CD8-positive, alpha-beta memory T cell (primary cell): ENCODE data around the gene GUK1. TPM values are rescaled to one million over a fixed set of nuclear protein-coding genes. Genes with fewer than 3 reads are reported as not detected.

Source experiments
- CTCF ChIA-PET: fragments of 350-600 bp; sonication (Branson Sonifier 250); formaldehyde crosslinking; loops from one replicate; lab custom pipeline; 2021; ENCODE audit warnings: antibody characterized with exemption; lab: Charles Lee
- POLR2A ChIA-PET: fragments of 350-600 bp; sonication (Branson Sonifier 250); formaldehyde crosslinking; loops from one replicate; lab custom pipeline; 2021; ENCODE audit warnings: antibody characterized with exemption; lab: Charles Lee
- DNase-seq, 5 donors: peaks; one replicate each; pipeline versions ENCODE4 v3.0.0 to v3.0.0-alpha.2; 2020 to 2022; ENCODE audit warnings: mixed read lengths in 1 of 5
- H3K27ac ChIP-seq: one replicate; pipeline ENCODE4 v1.7.0; 2013; ENCODE audit warnings: low read depth, mild to moderate bottlenecking, low read length, moderate library complexity
- H3K27me3 ChIP-seq: 2 replicates; pipeline ENCODE4 v1.7.0; 2013; ENCODE audit warnings: low read length, mild to moderate bottlenecking; ENCODE audit not compliant: insufficient read depth, poor library complexity, severe bottlenecking
- H3K36me3 ChIP-seq: 2 replicates; pipeline ENCODE4 v1.7.0; 2013; ENCODE audit warnings: mild to moderate bottlenecking, low read length, moderate library complexity; ENCODE audit not compliant: insufficient read depth
- H3K4me1 ChIP-seq: 2 replicates; pipeline ENCODE4 v1.7.0; 2013; ENCODE audit warnings: mild to moderate bottlenecking, low read length, moderate library complexity; ENCODE audit not compliant: insufficient read depth
- H3K4me3 ChIP-seq: 2 replicates; pipeline ENCODE4 v1.7.0; 2013; ENCODE audit warnings: mild to moderate bottlenecking, low read length
- H3K9me3 ChIP-seq: 2 replicates; pipeline ENCODE4 v1.7.0; 2013; ENCODE audit warnings: mild to moderate bottlenecking, low read length
- H3K27ac Mint-ChIP-seq, 8 donors: one replicate each; pipeline ENCODE4 v1.8.0; 2020 to 2021; ENCODE audit warnings: mixed read lengths in 8 of 8, mild to moderate bottlenecking in 6 of 8, inconsistent platforms in 3 of 8, moderate library complexity in 3 of 8
- H3K27me3 Mint-ChIP-seq, 2 donors: one replicate each; pipeline ENCODE4 v1.8.0; 2020 to 2021; ENCODE audit warnings: mixed read lengths in 2 of 2, mild to moderate bottlenecking in 1 of 2, moderate library complexity in 1 of 2
- H3K36me3 Mint-ChIP-seq, 3 donors: one replicate each; pipeline ENCODE4 v1.8.0; 2020 to 2021; ENCODE audit warnings: mixed read lengths in 3 of 3, inconsistent platforms in 1 of 3, mild to moderate bottlenecking in 1 of 3
- H3K4me1 Mint-ChIP-seq, 3 donors: one replicate each; pipeline ENCODE4 v1.8.0; 2020 to 2021; ENCODE audit warnings: mixed read lengths in 3 of 3, inconsistent platforms in 1 of 3, mild to moderate bottlenecking in 1 of 3
- H3K4me3 Mint-ChIP-seq, 7 donors: one replicate each; pipeline ENCODE4 v1.8.0; 2020 to 2021; ENCODE audit warnings: mixed read lengths in 7 of 7, mild to moderate bottlenecking in 6 of 7, moderate library complexity in 4 of 7, inconsistent platforms in 2 of 7
- H3K9me3 Mint-ChIP-seq, 5 donors: one replicate each; pipeline ENCODE4 v1.8.0; 2020 to 2022; ENCODE audit warnings: mixed read lengths in 5 of 5, mild to moderate bottlenecking in 3 of 5, moderate library complexity in 2 of 5, inconsistent platforms in 1 of 5
- polyA plus RNA-seq: library from polyadenylated mRNA; unstranded; fragments of 300-500 nt; fragmentation: Illumina TruSeq; gene quantifications from one replicate; pipeline ENCODE4 v1.2.3, GENCODE V29; 2021
- total RNA-seq, 2 experiments: library from RNA; stranded (reverse); gene quantifications; one replicate each; pipeline ENCODE4 v1.2.3, GENCODE V29; 2021

Gene GUK1
- total and polyA plus RNA-seq, 3 experiments from 2014 or later, result 222 to 467 (median 245) TPM

GRCh38 chr1:228120351-228120750 lies 19.7 kb upstream of the GUK1 start:
- H3K27ac Mint-ChIP-seq, result no peak overlapping the region
- Histone ChIP-seq H3K9me3 (no peaks in the 10 kb centered on the region), H3K27ac (no peak overlapping the region), H3K4me3 (no peak overlapping the region), H3K4me1 (no peaks in the 10 kb centered on the region), H3K36me3 (no peaks in the 10 kb centered on the region), H3K27me3 (no peaks in the 10 kb centered on the region)
- no peaks in the 10 kb centered on the region for H3K4me1 Mint-ChIP-seq
- no peaks in the 10 kb centered on the region for H3K9me3 Mint-ChIP-seq
- H3K27me3 Mint-ChIP-seq, result peaks cover 0 to 1% of the 10 kb centered on the region in 2 donors
- POLR2A ChIA-PET, result no interaction called here
- DNase-seq, result no peak
- CTCF ChIA-PET, result interaction anchor here (3.7 kb wide), 1 partner anchor 10 kb away, joined by 13 read pairs; no protein-coding TSS in a partner anchor
- H3K4me3 Mint-ChIP-seq, result no peak overlapping the region
- H3K36me3 Mint-ChIP-seq, result no peaks in the 10 kb centered on the region

- Mint-ChIP-seq H3K36me3 (no peaks in the 10 kb centered on the region), H3K4me3 (no peak overlapping the region), H3K9me3 (no peaks in the 10 kb centered on the region), H3K4me1 (no peaks in the 10 kb centered on the region), H3K27ac (no peak overlapping the region), H3K27me3 (peaks cover 0 to 1% of the 10 kb centered on the region in 2 donors)
- no peak for DNase-seq
- no peak overlapping the region for H3K4me3 ChIP-seq
- no peaks in the 10 kb centered on the region for H3K27me3 ChIP-seq
- H3K36me3 ChIP-seq, result no peaks in the 10 kb centered on the region
- no peaks in the 10 kb centered on the region for H3K4me1 ChIP-seq
- no peaks in the 10 kb centered on the region for H3K9me3 ChIP-seq
- ChIA-PET POLR2A (no interaction called here), CTCF (interaction anchor here (3.7 kb wide), 1 partner anchor 10 kb away, joined by 13 read pairs; no protein-coding TSS in a partner anchor)
- no peak overlapping the region for H3K27ac ChIP-seq
Observed at GRCh38 chr1:228120857-228121489, 19.1 kb upstream of the GUK1 start.

DNA sequence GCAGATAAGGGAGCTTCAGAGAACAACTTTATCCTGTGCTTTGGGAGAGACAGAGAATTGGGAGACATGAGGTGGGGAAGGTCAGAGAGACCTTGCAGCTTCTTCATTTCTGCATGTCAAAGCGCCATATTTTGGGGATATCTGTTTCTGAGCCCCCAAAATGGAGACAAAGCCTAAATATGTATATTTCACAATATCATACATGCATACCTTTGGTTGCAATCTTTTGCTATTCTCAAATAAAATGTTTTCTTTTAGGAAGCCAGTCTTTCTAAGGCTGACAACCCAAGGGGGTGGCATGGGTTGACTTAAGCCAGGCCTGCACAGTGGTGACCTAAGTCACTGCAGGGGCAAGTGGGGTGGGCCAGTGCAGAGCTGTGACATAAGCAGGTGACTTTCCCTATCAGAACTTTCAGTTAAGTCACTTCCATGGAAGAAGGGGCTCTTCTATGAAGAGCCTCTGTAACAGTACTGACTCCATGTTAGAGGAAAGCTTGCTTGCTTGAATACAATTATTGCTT lies 17.1 kb upstream of the GUK1 start:
- DNase-seq, result no peak
- H3K36me3 ChIP-seq, result no peaks in the 10 kb centered on the region
- H3K4me1 Mint-ChIP-seq, result no peaks in the 10 kb centered on the region
- H3K4me3 ChIP-seq, result no peak overlapping the region
- ChIA-PET POLR2A (no interaction called here), CTCF (interaction anchor here (1.2 to 3.7 kb wide), 2 partner anchors 8 to 392 kb away, joined by 4 to 13 read pairs; no protein-coding TSS in a partner anchor)
- peak overlapping the region in 1 of 8 donors; percentile 7 for H3K27ac Mint-ChIP-seq
- peaks cover 0 to under 1% of the 10 kb centered on the region in 2 donors for H3K27me3 Mint-ChIP-seq
- no peaks in the 10 kb centered on the region for H3K27me3 ChIP-seq
- H3K4me3 Mint-ChIP-seq, result no peak overlapping the region
- H3K36me3 Mint-ChIP-seq, result no peaks in the 10 kb centered on the region
- H3K9me3 ChIP-seq, result no peaks in the 10 kb centered on the region
- no peak overlapping the region for H3K27ac ChIP-seq
- H3K9me3 Mint-ChIP-seq, result no peaks in the 10 kb centered on the region
- H3K4me1 ChIP-seq, result no peaks in the 10 kb centered on the region

GRCh38 chr1:228123505-228123904 lies 16.6 kb upstream of the GUK1 start:
- POLR2A ChIA-PET, result no interaction called here
- DNase-seq, result no peak
- Histone ChIP-seq H3K4me3 (no peak overlapping the region), H3K4me1 (no peaks in the 10 kb centered on the region), H3K9me3 (no peaks in the 10 kb centered on the region), H3K36me3 (no peaks in the 10 kb centered on the region), H3K27me3 (no peaks in the 10 kb centered on the region), H3K27ac (no peak overlapping the region)
- H3K4me3 Mint-ChIP-seq, result no peak overlapping the region
- CTCF ChIA-PET, result no interaction called here
- no peaks in the 10 kb centered on the region for H3K36me3 Mint-ChIP-seq
- no peak overlapping the region for H3K27ac Mint-ChIP-seq
- no peaks in the 10 kb centered on the region for H3K4me1 Mint-ChIP-seq
- peaks cover 0 to 6% of the 10 kb centered on the region in 2 donors for H3K27me3 Mint-ChIP-seq
- no peaks in the 10 kb centered on the region for H3K9me3 Mint-ChIP-seq

- H3K27me3 ChIP-seq, result no peaks in the 10 kb centered on the region
- POLR2A ChIA-PET, result no interaction called here
- H3K4me1 Mint-ChIP-seq, result no peaks in the 10 kb centered on the region
- CTCF ChIA-PET, result no interaction called here
- no peak overlapping the region for H3K27ac ChIP-seq
- no peaks in the 10 kb centered on the region for H3K36me3 ChIP-seq
- no peak overlapping the region for H3K4me3 Mint-ChIP-seq
- H3K4me1 ChIP-seq, result no peaks in the 10 kb centered on the region
- DNase-seq, result no peak
- no peaks in the 10 kb centered on the region for H3K36me3 Mint-ChIP-seq
- no peak overlapping the region for H3K4me3 ChIP-seq
- H3K27ac Mint-ChIP-seq, result no peak overlapping the region
- H3K9me3 ChIP-seq, result no peaks in the 10 kb centered on the region
- H3K27me3 Mint-ChIP-seq, result peaks cover under 1 to 6% of the 10 kb centered on the region in 2 donors
- no peaks in the 10 kb centered on the region for H3K9me3 Mint-ChIP-seq
Observed at GRCh38 chr1:228125185-228125584, 14.9 kb upstream of the GUK1 start.

DNA sequence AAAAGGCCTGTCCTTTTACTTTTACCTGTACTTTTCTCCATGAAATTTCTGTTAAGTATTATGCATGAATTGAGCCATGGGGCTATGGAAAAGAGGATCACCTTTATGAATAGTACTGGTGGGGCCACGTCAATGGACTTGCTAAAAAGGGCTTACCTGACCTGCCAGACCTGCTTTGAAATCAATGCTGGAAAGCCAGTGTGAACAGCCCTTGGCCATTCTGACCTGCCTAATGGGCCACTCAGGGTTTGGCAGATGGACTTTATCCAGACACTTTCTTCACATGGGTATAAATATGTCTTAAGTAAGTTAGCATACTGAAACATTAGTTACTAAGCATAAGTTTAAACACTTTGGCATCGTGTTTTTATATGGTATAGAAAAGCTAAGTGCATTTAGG lies 8.3 kb upstream of the GUK1 start:
- Mint-ChIP-seq H3K36me3 (no peaks in the 10 kb centered on the region), H3K9me3 (no peaks in the 10 kb centered on the region), H3K4me3 (no peak overlapping the region), H3K4me1 (peaks cover 13 to 19% (median 14%) of the 10 kb centered on the region in 3 donors), H3K27ac (no peak overlapping the region), H3K27me3 (peaks cover 8 to 9% of the 10 kb centered on the region in 2 donors)
- Histone ChIP-seq H3K4me3 (no peak overlapping the region), H3K4me1 (no peaks in the 10 kb centered on the region), H3K9me3 (no peaks in the 10 kb centered on the region), H3K36me3 (no peaks in the 10 kb centered on the region), H3K27ac (no peak overlapping the region), H3K27me3 (no peaks in the 10 kb centered on the region)
- no peak for DNase-seq
- ChIA-PET CTCF (interaction anchor here (1.1 to 5.3 kb wide), 6 partner anchors 11 to 384 kb away, joined by 3 to 59 read pairs (median 9); partner anchors contain the start of gene IBA57), POLR2A (interaction anchor here (0.6 kb wide), 1 partner anchor 359 kb away, joined by 3 read pairs; no protein-coding TSS in a partner anchor)

GRCh38 chr1:228134591-228134990 lies 5.5 kb upstream of the GUK1 start:
- POLR2A ChIA-PET, result no interaction called here
- no peaks in the 10 kb centered on the region for H3K9me3 Mint-ChIP-seq
- H3K4me3 Mint-ChIP-seq, result no peak overlapping the region
- peaks cover 4 to 8% of the 10 kb centered on the region in 2 donors for H3K27me3 Mint-ChIP-seq
- no peaks in the 10 kb centered on the region for H3K27me3 ChIP-seq
- H3K4me1 Mint-ChIP-seq, result peaks cover 24 to 34% (median 32%) of the 10 kb centered on the region in 3 donors
- H3K36me3 Mint-ChIP-seq, result peaks cover 0 to 1% (median 0%) of the 10 kb centered on the region in 3 donors
- H3K36me3 ChIP-seq, result no peaks in the 10 kb centered on the region
- CTCF ChIA-PET, result interaction anchor here (1.8 kb wide), 1 partner anchor 79 kb away, joined by 4 read pairs; no protein-coding TSS in a partner anchor
- H3K27ac Mint-ChIP-seq, result peak overlapping the region in 2 of 8 donors; percentile 42 to 50
- H3K4me1 ChIP-seq, result peaks cover 6% of the 10 kb centered on the region
- no peaks in the 10 kb centered on the region for H3K9me3 ChIP-seq
- H3K27ac ChIP-seq, result no peak overlapping the region
- no peak for DNase-seq
- H3K4me3 ChIP-seq, result no peak overlapping the region

DNA sequence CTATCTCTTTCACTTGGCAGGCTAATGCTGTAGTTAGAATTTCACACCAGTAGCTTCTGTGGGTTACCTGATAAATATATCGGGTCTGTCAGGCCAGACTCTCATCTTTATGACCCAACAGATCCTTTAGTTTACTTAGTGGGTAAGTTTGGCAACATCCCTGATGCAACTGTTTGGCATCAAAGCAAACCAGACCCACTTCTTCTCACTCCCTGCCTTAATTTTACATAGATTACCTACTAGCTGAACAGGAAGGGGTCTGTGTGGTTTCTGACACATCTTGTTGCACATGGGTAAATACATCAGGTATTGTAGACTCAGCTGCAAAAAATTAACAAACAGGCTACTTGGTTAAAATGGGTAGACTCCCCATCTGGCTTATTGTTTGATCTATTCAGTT lies 3.2 kb upstream of the GUK1 start:
- peak overlapping the region; percentile 23 to 61 (median 53) for H3K4me3 Mint-ChIP-seq
- POLR2A ChIA-PET, result interaction anchor here (1.1 to 7.8 kb wide), 3 partner anchors 11 to 270 kb away, joined by 3 to 69 read pairs (median 4); partner anchors contain the start of genes IBA57 and TRIM11
- Histone ChIP-seq H3K4me3 (no peak overlapping the region), H3K36me3 (peaks cover 5% of the 10 kb centered on the region), H3K9me3 (no peaks in the 10 kb centered on the region), H3K27ac (no peak overlapping the region), H3K4me1 (peaks cover 18% of the 10 kb centered on the region), H3K27me3 (no peaks in the 10 kb centered on the region)
- H3K36me3 Mint-ChIP-seq, result peaks cover 0 to 19% (median 0%) of the 10 kb centered on the region in 3 donors
- H3K27me3 Mint-ChIP-seq, result peaks cover 0 to 7% of the 10 kb centered on the region in 2 donors
- H3K4me1 Mint-ChIP-seq, result peaks cover 32 to 46% (median 34%) of the 10 kb centered on the region in 3 donors
- peak in 2 of 5 donors; percentile 52 to 65 for DNase-seq
- peak overlapping the region; percentile 84 to 97 (median 94) for H3K27ac Mint-ChIP-seq
- CTCF ChIA-PET, result interaction anchor here (1.8 to 6.3 kb wide), 3 partner anchors 27 to 43 kb away, joined by 4 to 57 read pairs (median 5); partner anchors contain the start of genes IBA57 and MRPL55
- H3K9me3 Mint-ChIP-seq, result no peaks in the 10 kb centered on the region
